ENCODE data around the gene NFIX.
A peak's percentile ranks its signal among the peaks of the same experiment; 100 is the strongest.
"Not testable (repeated sequence)": the region's sequence is repeated elsewhere in the genome, so short reads cannot be mapped to it uniquely, and the experiment has no call there.

Gene NFIX

GRCh38 chr19:12994701-12995595 lies at the start of gene NFIX:
NFIX (plus strand) TSS chr19:12995475; CDS start chr19:12995838, 363 bp downstream.
- peak; percentile 66 for DNase-seq

GRCh38 chr19:12945479-12946091 lies 49.7 kb upstream of the NFIX start, which contains the start of gene RAD23A:
RAD23A (plus strand) TSS chr19:12945862; CDS start chr19:12945949, 87 bp downstream.
- DNase-seq: peak; percentile 98

GRCh38 chr19:12946092-12946721 lies 49.1 kb upstream of the NFIX start:
- peak; percentile 52 for DNase-seq

DNA sequence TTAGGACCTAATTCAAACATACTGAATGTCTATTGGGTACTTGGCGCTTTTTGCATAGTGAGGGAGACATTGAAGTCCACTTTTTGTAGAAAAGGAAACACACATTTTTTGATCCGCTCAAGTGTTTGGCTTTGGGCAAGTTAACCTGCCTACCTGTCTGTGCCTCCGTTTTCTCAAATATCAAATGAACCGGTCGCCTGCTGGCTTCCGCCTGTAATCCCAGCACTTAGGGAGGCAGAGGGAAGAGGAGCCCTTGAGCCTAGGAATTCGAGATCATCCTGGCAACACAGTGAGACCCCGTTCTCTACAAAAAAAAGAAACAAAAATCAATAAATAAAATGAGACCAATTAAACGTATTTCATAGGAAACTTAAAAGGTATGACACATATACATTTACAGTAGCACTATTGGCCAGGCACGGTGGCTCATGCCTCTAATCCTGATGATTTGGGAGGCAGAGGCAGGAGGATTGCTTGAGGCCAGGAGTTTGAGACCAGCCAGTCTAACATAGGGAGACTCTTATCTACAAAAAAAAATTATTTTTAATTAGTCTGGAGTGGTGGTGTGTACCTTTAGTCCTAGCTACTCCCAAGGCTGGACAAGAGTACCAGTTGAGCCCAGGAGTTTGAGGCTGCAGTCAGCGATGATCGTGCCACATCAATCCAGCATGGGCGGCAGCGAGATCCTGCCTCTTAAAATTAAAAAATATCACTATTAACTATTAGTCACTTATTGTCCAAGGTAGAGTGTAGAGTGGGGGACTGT lies 48.4 kb upstream of the NFIX start:
- DNase-seq: no peak

DNA sequence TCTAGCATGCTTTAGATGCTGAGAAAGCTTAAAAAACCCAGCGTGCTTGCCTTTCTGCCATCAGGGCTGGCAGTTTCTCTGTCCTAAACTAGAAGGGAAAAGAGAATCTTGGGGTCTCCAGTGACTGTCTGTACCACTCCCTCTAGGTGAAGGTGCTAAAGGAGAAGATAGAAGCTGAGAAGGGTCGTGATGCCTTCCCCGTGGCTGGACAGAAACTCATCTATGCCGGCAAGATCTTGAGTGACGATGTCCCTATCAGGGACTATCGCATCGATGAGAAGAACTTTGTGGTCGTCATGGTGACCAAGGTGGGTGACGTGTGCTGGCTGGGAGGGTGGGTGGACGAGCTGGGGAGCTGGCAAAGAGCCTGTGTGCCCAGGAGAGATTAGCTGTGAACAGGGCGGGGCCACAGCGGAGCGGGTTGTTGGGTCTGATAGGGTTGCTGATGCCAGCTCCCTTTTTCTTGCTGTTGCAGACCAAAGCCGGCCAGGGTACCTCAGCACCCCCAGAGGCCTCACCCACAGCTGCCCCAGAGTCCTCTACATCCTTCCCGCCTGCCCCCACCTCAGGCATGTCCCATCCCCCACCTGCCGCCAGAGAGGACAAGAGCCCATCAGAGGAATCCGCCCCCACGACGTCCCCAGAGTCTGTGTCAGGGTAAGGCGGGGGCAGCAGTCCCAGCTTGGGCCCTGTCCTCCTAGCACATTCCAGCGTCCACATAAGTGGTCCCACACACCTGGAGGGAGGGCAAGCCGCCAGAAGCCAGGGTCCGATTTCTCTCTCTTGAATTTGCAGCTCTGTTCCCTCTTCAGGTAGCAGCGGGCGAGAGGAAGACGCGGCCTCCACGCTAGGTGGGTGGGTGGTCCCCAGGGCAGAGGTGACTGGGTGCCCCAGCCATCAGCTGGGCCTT lies 47.3 kb upstream of the NFIX start:
- DNase-seq: no peak

DNA sequence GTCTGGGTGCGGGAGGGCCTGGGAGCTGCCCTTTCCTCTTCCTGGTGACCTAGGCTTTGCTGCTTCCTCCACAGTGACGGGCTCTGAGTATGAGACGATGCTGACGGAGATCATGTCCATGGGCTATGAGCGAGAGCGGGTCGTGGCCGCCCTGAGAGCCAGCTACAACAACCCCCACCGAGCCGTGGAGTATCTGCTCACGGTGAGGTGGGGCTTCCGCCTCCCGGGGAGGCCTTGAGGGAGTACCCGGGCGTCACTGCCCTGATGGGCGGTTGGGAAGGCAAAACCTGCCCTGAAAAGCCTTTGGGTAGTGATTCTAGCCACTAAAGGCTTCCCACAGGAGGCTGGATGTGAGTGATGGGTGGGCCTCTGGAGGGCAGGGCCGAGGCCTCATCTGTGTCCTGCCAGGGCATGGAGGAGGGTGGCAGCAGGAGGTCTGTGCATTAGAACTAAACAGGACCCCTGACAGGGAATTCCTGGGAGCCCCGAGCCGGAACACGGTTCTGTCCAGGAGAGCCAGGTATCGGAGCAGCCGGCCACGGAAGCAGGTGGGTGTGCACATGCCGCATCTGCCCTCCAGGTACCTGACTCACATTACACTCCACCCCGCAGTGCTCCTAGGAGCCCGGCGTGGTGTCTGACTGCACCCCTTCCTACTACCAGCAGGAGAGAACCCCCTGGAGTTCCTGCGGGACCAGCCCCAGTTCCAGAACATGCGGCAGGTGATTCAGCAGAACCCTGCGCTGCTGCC lies 46.5 kb upstream of the NFIX start:
- DNase-seq: no peak

GRCh38 chr19:12949363-12950283 lies 45.7 kb upstream of the NFIX start:
- DNase-seq: no peak

DNA sequence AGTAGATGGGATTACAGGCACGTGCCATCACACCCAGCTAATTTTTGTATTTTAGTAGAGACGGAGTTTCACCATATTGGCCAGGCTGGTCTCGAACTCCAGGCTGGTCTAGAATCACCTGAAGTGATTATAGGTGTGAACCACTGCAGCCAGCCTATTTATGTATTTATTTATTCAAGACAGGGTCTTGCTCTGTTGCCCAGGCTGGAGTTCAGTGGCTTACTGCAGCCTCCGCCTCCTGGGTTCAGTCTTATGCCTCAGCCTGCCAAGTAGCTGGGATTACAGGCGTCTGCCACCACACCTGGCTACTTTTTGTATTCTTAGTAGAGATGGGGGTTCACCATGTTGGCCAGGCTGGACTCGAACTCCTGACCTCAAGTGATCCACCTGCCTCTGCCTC lies 43.2 kb upstream of the NFIX start:
- DNase-seq: not testable (repeated sequence)

- no peak for DNase-seq
Measured at GRCh38 chr19:12952488-12953137, 42.7 kb upstream of the NFIX start.

GRCh38 chr19:12953138-12953798 lies 42.0 kb upstream of the NFIX start:
- no peak for DNase-seq

GRCh38 chr19:12953799-12954611 lies 41.3 kb upstream of the NFIX start:
- DNase-seq: no peak

DNA sequence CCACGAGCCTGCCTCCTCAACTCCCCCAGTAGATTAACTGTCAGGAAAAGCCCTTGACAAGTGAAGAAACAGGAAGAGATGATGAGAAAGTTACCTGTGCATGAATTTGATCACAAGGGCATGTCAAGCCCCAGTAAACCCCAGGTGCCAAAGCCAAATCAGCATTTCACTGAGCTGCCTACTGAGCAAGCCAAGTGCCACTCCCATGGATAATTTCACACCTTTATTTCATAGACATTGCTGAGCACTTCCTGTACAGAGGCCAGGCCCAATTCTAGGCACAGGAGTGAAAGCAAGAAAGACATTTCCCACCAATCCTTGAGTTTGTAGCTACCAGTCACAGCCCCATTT lies 40.7 kb upstream of the NFIX start:
- no peak for DNase-seq

- not testable (repeated sequence) for DNase-seq
Measured at GRCh38 chr19:12955575-12955974, 39.7 kb upstream of the NFIX start.

- no peak for DNase-seq
Measured at GRCh38 chr19:12955996-12956395, 39.3 kb upstream of the NFIX start.

DNA sequence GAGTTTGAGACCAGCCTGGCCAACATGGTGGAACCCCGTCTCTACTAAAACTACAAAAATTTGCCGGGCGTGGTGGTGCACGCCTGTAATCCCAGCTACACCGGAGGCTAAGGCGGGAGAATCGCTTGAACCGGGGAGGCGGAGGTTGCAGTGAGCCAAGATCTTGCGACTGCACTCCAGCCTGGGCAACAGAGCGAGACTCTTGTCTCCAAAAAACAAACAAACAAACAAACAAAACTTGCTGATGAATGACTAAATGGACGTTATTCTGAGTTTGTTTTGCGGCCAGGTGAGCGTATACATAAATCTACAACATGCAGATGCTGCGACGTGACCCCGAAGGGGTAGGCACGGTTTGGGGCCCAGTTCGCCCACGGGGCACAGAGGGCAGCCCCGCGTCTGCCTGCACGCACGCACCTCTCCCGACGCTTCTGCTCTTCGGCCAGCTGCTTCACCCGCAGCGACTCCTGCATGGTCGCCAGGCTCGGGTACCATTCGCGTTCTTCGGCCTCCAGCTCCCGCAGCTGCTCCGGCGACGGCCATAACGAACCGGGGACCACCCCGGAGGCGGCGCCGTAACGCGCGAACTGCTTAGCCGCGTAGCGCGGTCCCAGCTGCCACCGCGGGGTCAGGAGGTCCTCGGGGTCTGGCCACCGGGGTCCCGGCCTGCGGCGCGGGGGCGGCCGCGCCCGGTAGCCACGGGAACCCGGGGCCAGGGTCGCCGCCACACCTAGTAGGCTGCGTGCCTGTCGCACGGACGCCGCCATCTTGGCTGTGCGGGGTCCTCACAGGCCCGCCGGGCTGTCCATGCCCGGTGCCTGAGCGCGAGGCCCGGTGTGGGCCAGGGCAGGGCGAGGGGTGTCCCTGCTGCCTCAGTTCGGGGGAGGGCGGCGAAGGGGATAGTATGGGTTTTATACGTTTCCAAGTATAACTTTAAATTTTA lies 38.6 kb upstream of the NFIX start, which contains the start of gene GADD45GIP1:
Gene GADD45GIP1, minus strand, starts transcription at position 778 of the 943 bp plus-strand sequence. Its CDS starts 11 bp downstream, at position 767.
- peak; percentile 83 for DNase-seq

- DNase-seq: not testable (repeated sequence)
Measured at GRCh38 chr19:12957389-12957952, 37.8 kb upstream of the NFIX start.
